GM08714 (cell line): ENCODE data around the gene TTLL11.

Experiments
- H3K4me3 ChIP-seq: fragments of 200-500 bp; sonication (Bioruptor generic); 2 replicates; pipeline ENCODE4 v1.5.1; 2014; ENCODE audit warnings: mild to moderate bottlenecking, low read length, inconsistent platforms
- ZNF274 ChIP-seq: IDR thresholded peaks from 2 replicates; pipeline ENCODE4 v1.6.1; 2012; ENCODE audit warnings: mild to moderate bottlenecking, low read depth, low read length

The TTLL11 gene

GRCh38 chr9:122092611-122093506 is at the start of gene TTLL11:
Gene TTLL11 (minus strand): TSS chr9:122093308. CDS start chr9:122093148, 160 bp downstream.
- TF ChIP-seq ZNF274: no peak

GRCh38 chr9:122141671-122142070 is 48.6 kb upstream of the TTLL11 start:
- no peak overlapping the region for H3K4me3 ChIP-seq
- no peak for TF ChIP-seq ZNF274

More at GRCh38 chr9:122092611-122093506, at the start of gene TTLL11:
- H3K4me3 ChIP-seq: peak within 1 kb of the TSS; percentile 76

GRCh38 chr9:122140368-122141193 is 47.5 kb upstream of the TTLL11 start:
- no peak for TF ChIP-seq ZNF274
- H3K4me3 ChIP-seq: no peak overlapping the region

GRCh38 chr9:122138560-122139268 is 45.6 kb upstream of the TTLL11 start:
- no peak overlapping the region for H3K4me3 ChIP-seq
- no peak for TF ChIP-seq ZNF274

GRCh38 chr9:122135529-122135859 is 42.4 kb upstream of the TTLL11 start:
- no peak for TF ChIP-seq ZNF274
- no peak overlapping the region for H3K4me3 ChIP-seq

GRCh38 chr9:122134822-122135528 is 41.9 kb upstream of the TTLL11 start:
- H3K4me3 ChIP-seq: no peak overlapping the region
- no peak for TF ChIP-seq ZNF274

GRCh38 chr9:122133984-122134535 is 41.0 kb upstream of the TTLL11 start:
- H3K4me3 ChIP-seq: no peak overlapping the region
- TF ChIP-seq ZNF274: no peak

GRCh38 chr9:122133263-122133983 is 40.3 kb upstream of the TTLL11 start:
- TF ChIP-seq ZNF274: no peak
- no peak overlapping the region for H3K4me3 ChIP-seq

- no peak for TF ChIP-seq ZNF274
- no peak overlapping the region for H3K4me3 ChIP-seq
These were observed 39.4 kb upstream of the TTLL11 start for GRCh38 chr9:122132539-122132938.

GRCh38 chr9:122131401-122132001 is 38.4 kb upstream of the TTLL11 start:
- TF ChIP-seq ZNF274: no peak
- H3K4me3 ChIP-seq: no peak overlapping the region

- H3K4me3 ChIP-seq: no peak overlapping the region
- no peak for TF ChIP-seq ZNF274
These were observed 37.7 kb upstream of the TTLL11 start for GRCh38 chr9:122130837-122131236.

- H3K4me3 ChIP-seq: no peak overlapping the region
- no peak for TF ChIP-seq ZNF274
These were observed 36.9 kb upstream of the TTLL11 start for GRCh38 chr9:122129969-122130368.

GRCh38 chr9:122128969-122129343 is 35.8 kb upstream of the TTLL11 start:
- H3K4me3 ChIP-seq: no peak overlapping the region
- no peak for TF ChIP-seq ZNF274
